Chondrocyte (in vitro differentiated cells): ENCODE measurements around the gene TMEM117. TPM values are rescaled to one million over a fixed set of nuclear protein-coding genes. Genes with fewer than 3 reads are reported as not detected.
"Not testable (repeated sequence)": the region's sequence is repeated elsewhere in the genome, so short reads cannot be mapped to it uniquely, and the experiment has no call there.

Experiments
- DNase-seq: peaks from one replicate; pipeline ENCODE4 v3.0.0; 2021; ENCODE audit warnings: mixed read lengths, low spot score
- H3K27ac Mint-ChIP-seq: one replicate; pipeline ENCODE4 v1.8.0; 2021; ENCODE audit warnings: mild to moderate bottlenecking, moderate library complexity, mixed read lengths; ENCODE audit not compliant: unreplicated experiment
- H3K27me3 Mint-ChIP-seq: 2 replicates; pipeline ENCODE4 v1.8.0; 2021; ENCODE audit warnings: low read depth, mixed read lengths
- H3K36me3 Mint-ChIP-seq: 2 replicates; pipeline ENCODE4 v1.8.0; 2021; ENCODE audit warnings: low read depth, mixed read lengths
- H3K4me1 Mint-ChIP-seq: 2 replicates; pipeline ENCODE4 v1.8.0; 2021; ENCODE audit warnings: low read depth, mild to moderate bottlenecking, mixed read lengths
- H3K4me3 Mint-ChIP-seq: one replicate; pipeline ENCODE4 v1.8.0; 2021; ENCODE audit warnings: mild to moderate bottlenecking, moderate library complexity, mixed read lengths; ENCODE audit not compliant: unreplicated experiment
- H3K9me3 Mint-ChIP-seq: 2 replicates; pipeline ENCODE4 v1.8.0; 2021; ENCODE audit warnings: low read depth, mixed read lengths
- CTCF ChIP-seq: fragments of 200-600 bp; sonication (generic); IDR thresholded peaks from 2 replicates; pipeline ENCODE4 v1.5.0; 2021; ENCODE audit warnings: antibody characterized with exemption, mild to moderate bottlenecking, moderate library complexity
- total RNA-seq: library from RNA; stranded (reverse); gene quantifications from 3 replicates; pipeline ENCODE4 v1.2.1, GENCODE V29; 2021

Gene TMEM117
- total RNA-seq, 1 donor from 2014 or later: 15.5 TPM

- Mint-ChIP-seq H3K27me3 (no peaks in the 10 kb centered on the region), H3K27ac (no peak overlapping the region), H3K4me1 (peaks cover 23% of the 10 kb centered on the region), H3K36me3 (no peaks in the 10 kb centered on the region), H3K4me3 (no peak overlapping the region), H3K9me3 (no peaks in the 10 kb centered on the region)
- TF ChIP-seq CTCF: no peak
- DNase-seq: no peak
These were observed 4.5 kb downstream of the TMEM117 start for GRCh38 chr12:43840338-43840737.

GRCh38 chr12:43841253-43841652 lies 5.4 kb downstream of the TMEM117 start:
- Mint-ChIP-seq H3K4me1 (peaks cover 21% of the 10 kb centered on the region), H3K27me3 (no peaks in the 10 kb centered on the region), H3K36me3 (peaks cover 2% of the 10 kb centered on the region), H3K27ac (no peak overlapping the region), H3K4me3 (no peak overlapping the region), H3K9me3 (no peaks in the 10 kb centered on the region)
- no peak for TF ChIP-seq CTCF
- no peak for DNase-seq

GRCh38 chr12:43842259-43842658 lies 6.4 kb downstream of the TMEM117 start:
- Mint-ChIP-seq H3K36me3 (peaks cover 7% of the 10 kb centered on the region), H3K4me1 (peaks cover 18% of the 10 kb centered on the region), H3K27me3 (no peaks in the 10 kb centered on the region), H3K27ac (no peak overlapping the region), H3K9me3 (peaks cover 3% of the 10 kb centered on the region), H3K4me3 (no peak overlapping the region)
- no peak for DNase-seq
- no peak for TF ChIP-seq CTCF

GRCh38 chr12:43847425-43848225 lies 11.7 kb downstream of the TMEM117 start:
- not testable (repeated sequence) for H3K27ac Mint-ChIP-seq, DNase-seq, H3K27me3 Mint-ChIP-seq, H3K4me3 Mint-ChIP-seq
- Mint-ChIP-seq H3K4me1 (peaks cover 12% of the 10 kb centered on the region), H3K9me3 (peaks cover 14% of the 10 kb centered on the region), H3K36me3 (peaks cover 19% of the 10 kb centered on the region)

GRCh38 chr12:43848226-43848507 lies 12.3 kb downstream of the TMEM117 start:
- TF ChIP-seq CTCF: no peak
- peaks cover 12% of the 10 kb centered on the region for H3K4me1 Mint-ChIP-seq
- DNase-seq: no peak
- H3K27me3 Mint-ChIP-seq: no peaks in the 10 kb centered on the region
- H3K36me3 Mint-ChIP-seq: peaks cover 19% of the 10 kb centered on the region
- peaks cover 14% of the 10 kb centered on the region for H3K9me3 Mint-ChIP-seq
- no peak overlapping the region for H3K27ac Mint-ChIP-seq
- H3K4me3 Mint-ChIP-seq: no peak overlapping the region

GRCh38 chr12:43848786-43849185 lies 12.9 kb downstream of the TMEM117 start:
- Mint-ChIP-seq H3K36me3 (peaks cover 19% of the 10 kb centered on the region), H3K4me1 (peaks cover 14% of the 10 kb centered on the region), H3K27ac (no peak overlapping the region), H3K9me3 (peaks cover 14% of the 10 kb centered on the region), H3K27me3 (no peaks in the 10 kb centered on the region), H3K4me3 (no peak overlapping the region)
- DNase-seq: no peak
- TF ChIP-seq CTCF: no peak
